ENCODE results near the gene NKX1-1. TPM values are rescaled to one million over a fixed set of nuclear protein-coding genes. Genes with fewer than 3 reads are reported as not detected.

Gene NKX1-1
- total RNA-seq, 1 experiment from 2014 or later = not detected

- ATAC-seq = no peak
Measured at GRCh38 chr4:1409491-1410425, 3.5 kb upstream of the NKX1-1 start.

GRCh38 chr4:1409079-1409478 is 2.8 kb upstream of the NKX1-1 start:
- POLR2A ChIA-PET = no interaction called here
- Histone ChIP-seq H3K27ac (ENCODE audit: low read length) (no peak overlapping the region), H3K4me3 (ENCODE audit: low read depth in 2 of 2, low read length in 2 of 2) (no peak overlapping the region), H3K9me3 (ENCODE audit: control insufficient read depth, insufficient read depth, low read depth, low read length) (no peaks in the 10 kb centered on the region), H3K27me3 (ENCODE audit: control insufficient read depth, insufficient read depth, low read length) (no peaks in the 10 kb centered on the region), H3K4me1 (ENCODE audit: control insufficient read depth, insufficient read depth, low read length) (no peaks in the 10 kb centered on the region), H3K36me3 (ENCODE audit: control insufficient read depth, insufficient read depth, low read length) (no peaks in the 10 kb centered on the region)
- intact Hi-C loops (cut with micrococcal nuclease; ENCODE audit: unreplicated experiment) (no loop called here), in situ Hi-C loops (cut with HindIII; ENCODE audit: low pct_unique_long_range_greater_than_20kb, low sequenced_read_pairs) (no loop called here)
- no peak for TF ChIP-seq TCF7L2 (IDR thresholded peaks at IDR 0.05; ENCODE audit: low read depth, low read length)
- no peak for TF ChIP-seq CTCF (IDR thresholded peaks at IDR 0.05)
- no peak for TF ChIP-seq REST (IDR thresholded peaks at IDR 0.05; ENCODE audit: insufficient read depth in 1 of 2, low read depth in 2 of 2, low read length in 1 of 2)
- ATAC-seq (no peak), DNase-seq (ENCODE audit: low read depth, low spot score) (no peak)
- CTCF ChIA-PET = no interaction called here
- no TSS peak for BruUV-seq (replicated peaks)

More at GRCh38 chr4:1409491-1410425, 3.5 kb upstream of the NKX1-1 start:
- no peak for DNase-seq (ENCODE audit: low read depth, low spot score)
- H3K4me1 ChIP-seq (ENCODE audit: control insufficient read depth, insufficient read depth, low read length) = no peaks in the 10 kb centered on the region
- in situ Hi-C loops (cut with HindIII; ENCODE audit: low pct_unique_long_range_greater_than_20kb, low sequenced_read_pairs) = no loop called here
- no peaks in the 10 kb centered on the region for H3K36me3 ChIP-seq (ENCODE audit: control insufficient read depth, insufficient read depth, low read length)
- intact Hi-C loops (cut with micrococcal nuclease; ENCODE audit: unreplicated experiment) = no loop called here
- CTCF ChIA-PET = no interaction called here
- no peak for TF ChIP-seq POLR2AphosphoS5 (IDR thresholded peaks at IDR 0.05; ENCODE audit: low read depth, low read length)
- no peak for TF ChIP-seq TCF7L2 (IDR thresholded peaks at IDR 0.05; ENCODE audit: low read depth, low read length)
- TF ChIP-seq CTCF (IDR thresholded peaks at IDR 0.05) = no peak
- no peak for TF ChIP-seq REST (IDR thresholded peaks at IDR 0.05; ENCODE audit: insufficient read depth in 1 of 2, low read depth in 2 of 2, low read length in 1 of 2)
- TF ChIP-seq SIN3A (IDR thresholded peaks at IDR 0.05; ENCODE audit: borderline replicate concordance, insufficient read depth, low read depth, low read length) = no peak
- no peak overlapping the region for H3K4me3 ChIP-seq (ENCODE audit: low read depth in 2 of 2, low read length in 2 of 2)
- no peaks in the 10 kb centered on the region for H3K27me3 ChIP-seq (ENCODE audit: control insufficient read depth, insufficient read depth, low read length)
- H3K9me3 ChIP-seq (ENCODE audit: control insufficient read depth, insufficient read depth, low read depth, low read length) = no peaks in the 10 kb centered on the region
- POLR2A ChIA-PET = no interaction called here
- H3K27ac ChIP-seq (ENCODE audit: low read length) = no peak overlapping the region
- no TSS peak for BruUV-seq (replicated peaks)
